Left hindlimb (tissue), 1 donor: ENCODE data around the gene ATP5F1A.

Source experiments
- DNase-seq: peaks from one replicate; pipeline ENCODE4 v3.0.0-alpha.2; 2018

The ATP5F1A gene

GRCh38 chr18:46042571-46043123, 55.4 kb downstream of the ATP5F1A start:
- DNase-seq = peak; percentile 30

GRCh38 chr18:46040747-46041104, 57.4 kb downstream of the ATP5F1A start:
- DNase-seq = no peak

DNA sequence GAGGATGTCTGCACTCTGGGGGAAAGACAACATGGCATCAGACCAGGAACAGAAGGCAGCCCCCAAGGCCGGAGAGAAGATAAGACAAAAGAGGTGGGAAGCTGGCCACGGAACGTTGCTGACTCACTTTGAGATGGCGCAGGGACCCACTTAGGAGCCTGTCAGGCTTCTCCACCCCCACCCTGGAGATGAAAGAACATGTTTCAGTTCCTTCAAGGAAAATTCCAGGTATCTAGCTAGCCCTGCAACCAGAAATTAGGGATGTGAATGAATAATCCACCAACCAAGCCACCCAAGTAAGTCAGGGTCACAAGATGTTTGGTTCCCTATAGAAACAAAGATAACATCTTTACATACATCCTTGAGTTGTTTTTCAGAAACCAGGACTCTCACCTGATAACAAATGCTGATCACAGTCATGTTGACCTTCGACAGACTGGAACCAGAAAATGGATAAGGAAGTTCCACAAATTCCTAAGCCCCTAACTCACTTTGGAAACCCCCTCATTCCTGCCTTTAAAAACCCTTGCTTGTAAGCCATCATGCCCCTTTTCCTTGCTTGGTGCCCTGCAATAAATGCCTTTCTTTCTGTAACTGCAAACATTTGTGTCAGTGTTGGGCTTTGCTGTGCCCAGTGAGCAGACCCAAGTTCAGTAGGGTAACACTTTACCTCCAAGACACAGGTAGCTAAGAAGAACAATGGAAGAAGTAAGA, 57.9 kb downstream of the ATP5F1A start:
- DNase-seq = no peak

GRCh38 chr18:46037512-46038305, 60.4 kb downstream of the ATP5F1A start:
- DNase-seq = no peak

GRCh38 chr18:46035696-46036680, 62.1 kb downstream of the ATP5F1A start:
- DNase-seq = no peak

DNA sequence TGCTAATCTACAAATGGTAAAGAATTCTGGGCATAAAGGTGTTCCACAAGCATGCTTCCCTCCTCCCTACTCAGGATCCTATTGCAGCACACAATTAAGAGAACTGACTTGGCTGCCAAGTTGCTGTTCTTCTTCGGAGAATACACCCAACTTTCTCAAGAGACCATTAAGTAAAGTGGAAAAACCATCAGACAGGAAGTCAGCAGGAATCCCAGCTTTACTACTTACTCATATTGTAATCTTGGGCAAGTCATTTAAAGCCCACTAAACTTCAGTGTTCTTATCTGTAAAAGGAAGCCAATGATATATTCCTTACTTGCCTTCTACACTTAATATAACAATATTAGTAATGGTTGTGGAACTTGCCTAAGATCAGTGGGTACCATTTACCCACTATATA, 63.9 kb downstream of the ATP5F1A start:
- DNase-seq = no peak

DNA sequence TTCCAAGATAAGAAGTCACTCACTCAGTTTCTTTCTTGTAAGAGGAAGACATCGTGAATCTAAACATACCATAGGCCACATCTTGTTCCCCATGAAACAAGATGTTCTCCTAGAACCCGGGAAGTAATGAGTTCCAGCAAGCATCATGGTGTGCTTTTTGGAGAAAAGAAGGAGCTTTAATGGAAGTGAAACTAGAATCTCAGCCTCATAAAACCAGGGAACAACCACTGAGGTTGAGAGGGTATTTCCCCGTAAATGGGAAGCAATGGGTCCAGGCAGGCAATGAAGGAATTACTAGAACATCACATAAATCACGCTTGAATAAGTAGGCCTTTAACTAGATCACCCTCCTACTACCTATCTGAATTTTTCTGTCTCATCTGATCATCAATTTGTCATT, 66.4 kb downstream of the ATP5F1A start:
- no peak for DNase-seq
